Measurements from ENCODE around the gene FARP1. TPM values are rescaled to one million over a fixed set of nuclear protein-coding genes. Genes with fewer than 3 reads are reported as not detected.
A peak's percentile ranks its signal among the peaks of the same experiment; 100 is the strongest.

FARP1 gene
- total and polyA plus RNA-seq, 2 of the 13 experiments (the other 11 are each of a cell fraction or from before 2014, with no cell fraction given), result 70.6 to 126 TPM

DNA sequence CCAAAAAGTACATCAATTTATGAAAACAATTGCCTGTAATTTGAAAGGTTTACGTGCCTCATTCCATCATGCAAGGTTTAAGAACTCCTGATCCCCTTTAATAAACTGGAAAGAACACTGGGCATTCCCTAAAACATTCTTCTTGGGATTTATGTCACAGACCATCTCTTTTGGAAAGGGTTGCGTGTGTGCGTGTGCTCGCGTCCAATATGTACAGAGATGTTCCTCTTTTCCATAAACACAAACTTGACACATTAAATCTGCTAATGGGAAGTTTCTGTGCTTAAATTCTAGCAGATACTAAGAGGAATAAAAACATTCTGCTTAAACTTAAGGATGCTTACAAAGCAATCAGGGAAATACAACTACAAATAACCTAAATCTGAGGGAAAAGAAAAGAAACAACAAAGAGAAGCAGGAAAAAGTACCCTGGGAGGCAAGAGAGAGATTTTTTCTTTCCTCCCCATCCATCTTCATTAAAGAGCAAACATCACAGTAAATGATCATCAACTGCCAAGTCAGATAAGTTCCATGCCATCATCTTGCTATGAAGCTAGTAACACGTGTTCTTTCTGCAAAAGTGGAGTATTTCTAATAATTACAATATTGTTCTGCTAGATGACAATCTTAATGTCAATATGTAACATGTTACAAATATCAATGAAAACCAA, 350.3 kb downstream of the FARP1 start:
- no peak for DNase-seq (ENCODE audit: low spot score)
- peaks cover 3% of the 10 kb centered on the region; the same call in 1 of the 2 replicates for H4K20me1 ChIP-seq (ENCODE audit: insufficient read depth, low read length)
- TF ChIP-seq, protein P1, sequence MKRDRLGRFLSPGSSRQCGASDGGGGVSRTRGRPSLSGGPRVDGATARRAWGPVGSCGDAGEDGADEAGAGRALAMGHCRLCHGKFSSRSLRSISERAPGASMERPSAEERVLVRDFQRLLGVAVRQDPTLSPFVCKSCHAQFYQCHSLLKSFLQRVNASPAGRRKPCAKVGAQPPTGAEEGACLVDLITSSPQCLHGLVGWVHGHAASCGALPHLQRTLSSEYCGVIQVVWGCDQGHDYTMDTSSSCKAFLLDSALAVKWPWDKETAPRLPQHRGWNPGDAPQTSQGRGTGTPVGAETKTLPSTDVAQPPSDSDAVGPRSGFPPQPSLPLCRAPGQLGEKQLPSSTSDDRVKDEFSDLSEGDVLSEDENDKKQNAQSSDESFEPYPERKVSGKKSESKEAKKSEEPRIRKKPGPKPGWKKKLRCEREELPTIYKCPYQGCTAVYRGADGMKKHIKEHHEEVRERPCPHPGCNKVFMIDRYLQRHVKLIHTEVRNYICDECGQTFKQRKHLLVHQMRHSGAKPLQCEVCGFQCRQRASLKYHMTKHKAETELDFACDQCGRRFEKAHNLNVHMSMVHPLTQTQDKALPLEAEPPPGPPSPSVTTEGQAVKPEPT (CRISPR knock-in tag; IDR thresholded peaks at IDR 0.05; ENCODE audit: low read depth), result no peak
- TF ChIP-seq, protein P2, sequence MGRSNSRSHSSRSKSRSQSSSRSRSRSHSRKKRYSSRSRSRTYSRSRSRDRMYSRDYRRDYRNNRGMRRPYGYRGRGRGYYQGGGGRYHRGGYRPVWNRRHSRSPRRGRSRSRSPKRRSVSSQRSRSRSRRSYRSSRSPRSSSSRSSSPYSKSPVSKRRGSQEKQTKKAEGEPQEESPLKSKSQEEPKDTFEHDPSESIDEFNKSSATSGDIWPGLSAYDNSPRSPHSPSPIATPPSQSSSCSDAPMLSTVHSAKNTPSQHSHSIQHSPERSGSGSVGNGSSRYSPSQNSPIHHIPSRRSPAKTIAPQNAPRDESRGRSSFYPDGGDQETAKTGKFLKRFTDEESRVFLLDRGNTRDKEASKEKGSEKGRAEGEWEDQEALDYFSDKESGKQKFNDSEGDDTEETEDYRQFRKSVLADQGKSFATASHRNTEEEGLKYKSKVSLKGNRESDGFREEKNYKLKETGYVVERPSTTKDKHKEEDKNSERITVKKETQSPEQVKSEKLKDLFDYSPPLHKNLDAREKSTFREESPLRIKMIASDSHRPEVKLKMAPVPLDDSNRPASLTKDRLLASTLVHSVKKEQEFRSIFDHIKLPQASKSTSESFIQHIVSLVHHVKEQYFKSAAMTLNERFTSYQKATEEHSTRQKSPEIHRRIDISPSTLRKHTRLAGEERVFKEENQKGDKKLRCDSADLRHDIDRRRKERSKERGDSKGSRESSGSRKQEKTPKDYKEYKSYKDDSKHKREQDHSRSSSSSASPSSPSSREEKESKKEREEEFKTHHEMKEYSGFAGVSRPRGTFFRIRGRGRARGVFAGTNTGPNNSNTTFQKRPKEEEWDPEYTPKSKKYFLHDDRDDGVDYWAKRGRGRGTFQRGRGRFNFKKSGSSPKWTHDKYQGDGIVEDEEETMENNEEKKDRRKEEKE (IDR thresholded peaks at IDR 0.05), result no peak
- no peak for TF ChIP-seq ZNF501 (CRISPR knock-in tag; IDR thresholded peaks at IDR 0.05)
- no peak for TF ChIP-seq ZNF746 (CRISPR knock-in tag; IDR thresholded peaks at IDR 0.05)
- no peak for TF ChIP-seq ZNF343 (CRISPR knock-in tag; IDR thresholded peaks at IDR 0.05)
- TF ChIP-seq, protein P3, sequence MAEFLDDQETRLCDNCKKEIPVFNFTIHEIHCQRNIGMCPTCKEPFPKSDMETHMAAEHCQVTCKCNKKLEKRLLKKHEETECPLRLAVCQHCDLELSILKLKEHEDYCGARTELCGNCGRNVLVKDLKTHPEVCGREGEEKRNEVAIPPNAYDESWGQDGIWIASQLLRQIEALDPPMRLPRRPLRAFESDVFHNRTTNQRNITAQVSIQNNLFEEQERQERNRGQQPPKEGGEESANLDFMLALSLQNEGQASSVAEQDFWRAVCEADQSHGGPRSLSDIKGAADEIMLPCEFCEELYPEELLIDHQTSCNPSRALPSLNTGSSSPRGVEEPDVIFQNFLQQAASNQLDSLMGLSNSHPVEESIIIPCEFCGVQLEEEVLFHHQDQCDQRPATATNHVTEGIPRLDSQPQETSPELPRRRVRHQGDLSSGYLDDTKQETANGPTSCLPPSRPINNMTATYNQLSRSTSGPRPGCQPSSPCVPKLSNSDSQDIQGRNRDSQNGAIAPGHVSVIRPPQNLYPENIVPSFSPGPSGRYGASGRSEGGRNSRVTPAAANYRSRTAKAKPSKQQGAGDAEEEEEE (CRISPR knock-in tag; IDR thresholded peaks at IDR 0.05; ENCODE audit: borderline replicate concordance), result no peak
- TF ChIP-seq ZBTB7B (CRISPR knock-in tag; IDR thresholded peaks at IDR 0.05), result no peak
- no peak for TF ChIP-seq GABPA (IDR thresholded peaks at IDR 0.05; ENCODE audit: low read depth, low read length)
- no peak for TF ChIP-seq GABPA (CRISPR knock-in tag; IDR thresholded peaks at IDR 0.05; ENCODE audit: low read depth)
- no peak for TF ChIP-seq IRF9 (CRISPR knock-in tag; IDR thresholded peaks at IDR 0.05; ENCODE audit: borderline replicate concordance)
- TF ChIP-seq TMF1 (CRISPR knock-in tag; IDR thresholded peaks at IDR 0.05; ENCODE audit: low read depth), result no peak
- TF ChIP-seq PHF8 (CRISPR knock-in tag; IDR thresholded peaks at IDR 0.05), result no peak
- ChIA-PET CTCF (ENCODE audit: low intra/inter-chr PET ratio, low total read pairs) (no interaction called here), POLR2A (no interaction called here)
- peaks cover 92% of the 10 kb centered on the region for H3K79me2 ChIP-seq (ENCODE audit: insufficient read depth, low read length)
- H3K4me2 ChIP-seq (ENCODE audit: low read depth, low read length), result no peak overlapping the region
- H2AFZ ChIP-seq (ENCODE audit: low read length), result no peak overlapping the region
- no peak overlapping the region for H3K4me3 ChIP-seq (replicated peaks in 1 of 3; ENCODE audit: insufficient read depth in 1 of 3, low read depth in 2 of 3, low read length in 3 of 3)
- H3K4me1 ChIP-seq (ENCODE audit: insufficient read depth, low read length), result peaks cover 95% of the 10 kb centered on the region
- 98% methylated on average over 6 of the region's 6 CpGs for WGBS (ENCODE audit: low lambda C conversion rate)
- no peaks in the 10 kb centered on the region for H3K27me3 ChIP-seq (ENCODE audit: control insufficient read depth in 1 of 2, insufficient read depth in 2 of 2, low read length in 2 of 2)
- no peak for FAIRE-seq
- no peaks in the 10 kb centered on the region for H3K9me3 ChIP-seq (ENCODE audit: low read length)
- intact Hi-C loops (cut with micrococcal nuclease; ENCODE audit: unreplicated experiment), result no loop called here
- in situ Hi-C loops (cut with HindIII; ENCODE audit: extremely low pct_ligation_motif_present, low pct_unique_long_range_greater_than_20kb), result no loop called here
- no peak overlapping the region for H3K9ac ChIP-seq (ENCODE audit: insufficient read depth, low read depth, low read length)
- H3K27ac ChIP-seq (ENCODE audit: extremely low read length, insufficient read depth, low read length), result peak overlapping the region; percentile 34
- no peak for ATAC-seq
- BruUV-seq (replicated peaks), result no TSS peak
- peaks cover 2 to 3% of the 10 kb centered on the region in 2 experiments; a peak in 4 of 5 replicates for H3K36me3 ChIP-seq (replicated peaks in 1 of 2; ENCODE audit: control insufficient read depth in 1 of 2, insufficient read depth in 2 of 2, low read length in 2 of 2)

All from HepG2 (cell line).